ENCODE measurements around the gene ANXA2.

ANXA2 gene

GRCh38 chr15:60323322-60323721 lies 74.5 kb downstream of the ANXA2 start:
- in situ Hi-C loops (cut with MboI; ENCODE audit: low sequenced_read_pairs, unreplicated experiment) = loop anchor here (10.0 kb wide), 1 partner anchor 599 kb away; no protein-coding TSS in a partner anchor
- no peak for DNase-seq (ENCODE audit: low spot score)
- TF ChIP-seq CTCF (IDR thresholded peaks at IDR 0.05; ENCODE audit: borderline replicate concordance, control extremely low read depth, extremely low read depth, insufficient read depth, missing control alignments) = no peak

- no peak for TF ChIP-seq CTCF (IDR thresholded peaks at IDR 0.05; ENCODE audit: borderline replicate concordance, control extremely low read depth, extremely low read depth, insufficient read depth, missing control alignments)
- DNase-seq (ENCODE audit: low spot score) = no peak
- in situ Hi-C loops (cut with MboI; ENCODE audit: low sequenced_read_pairs, unreplicated experiment) = loop anchor here (10.0 kb wide), 1 partner anchor 596 kb away; no protein-coding TSS in a partner anchor
These were observed 77.4 kb downstream of the ANXA2 start for GRCh38 chr15:60320365-60320764.

- in situ Hi-C loops (cut with MboI; ENCODE audit: low sequenced_read_pairs, unreplicated experiment) = no loop called here
- DNase-seq (ENCODE audit: low spot score) = no peak
These were observed 79.4 kb downstream of the ANXA2 start for GRCh38 chr15:60318216-60318867.

GRCh38 chr15:60316961-60317360 lies 80.8 kb downstream of the ANXA2 start:
- no peak for DNase-seq (ENCODE audit: low spot score)
- in situ Hi-C loops (cut with MboI; ENCODE audit: low sequenced_read_pairs, unreplicated experiment) = no loop called here
- TF ChIP-seq CTCF (IDR thresholded peaks at IDR 0.05; ENCODE audit: borderline replicate concordance, control extremely low read depth, extremely low read depth, insufficient read depth, missing control alignments) = no peak

More at GRCh38 chr15:60318216-60318867, 79.4 kb downstream of the ANXA2 start:
- TF ChIP-seq CTCF (IDR thresholded peaks at IDR 0.05; ENCODE audit: borderline replicate concordance, control extremely low read depth, extremely low read depth, insufficient read depth, missing control alignments) = no peak

- in situ Hi-C loops (cut with MboI; ENCODE audit: low sequenced_read_pairs, unreplicated experiment) = no loop called here
- TF ChIP-seq CTCF (IDR thresholded peaks at IDR 0.05; ENCODE audit: borderline replicate concordance, control extremely low read depth, extremely low read depth, insufficient read depth, missing control alignments) = no peak
- DNase-seq (ENCODE audit: low spot score) = no peak
These were observed 81.9 kb downstream of the ANXA2 start for GRCh38 chr15:60315878-60316277.

- DNase-seq (ENCODE audit: low spot score) = no peak
- TF ChIP-seq CTCF (IDR thresholded peaks at IDR 0.05; ENCODE audit: borderline replicate concordance, control extremely low read depth, extremely low read depth, insufficient read depth, missing control alignments) = no peak
- in situ Hi-C loops (cut with MboI; ENCODE audit: low sequenced_read_pairs, unreplicated experiment) = no loop called here
These were observed 83.9 kb downstream of the ANXA2 start for GRCh38 chr15:60313906-60314305.

Data from GM13976 (cell line).